ENCODE results near the gene SHISA6.

The SHISA6 gene

DNA sequence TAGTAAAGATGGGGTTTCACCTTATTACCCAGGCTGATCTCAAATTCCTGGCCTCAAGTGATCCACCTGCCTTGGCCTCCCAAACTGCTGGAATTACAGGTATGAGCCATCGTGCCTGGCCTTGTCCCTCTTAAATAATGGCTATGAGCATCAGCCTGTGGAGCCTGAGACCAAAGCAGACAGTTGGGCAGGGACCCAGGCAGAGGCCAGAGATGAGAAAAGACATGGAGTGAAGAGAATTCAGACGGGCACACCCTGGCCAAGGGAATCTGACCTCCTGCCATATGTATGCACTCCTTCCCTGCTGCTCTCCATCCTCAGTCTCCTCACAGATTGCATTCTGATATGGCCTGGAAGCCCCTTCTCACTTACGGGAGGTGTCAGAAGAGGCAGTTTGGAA is 258.9 kb downstream of the SHISA6 start:
- no peak for TF ChIP-seq REST (IDR thresholded peaks at IDR 0.05; ENCODE audit: insufficient read depth in 1 of 2, low read depth in 2 of 2, low read length in 2 of 2)
- TF ChIP-seq FOXP2 (optimal IDR thresholded peaks at IDR 0.05; ENCODE audit: borderline replicate concordance, extremely low read depth, extremely low read length, insufficient read depth) = no peak

- TF ChIP-seq SIN3A (IDR thresholded peaks at IDR 0.05; ENCODE audit: borderline replicate concordance, insufficient read depth, low read length) (no peak), TAF1 (IDR thresholded peaks at IDR 0.05; ENCODE audit: borderline replicate concordance, insufficient read depth, low read length) (no peak), REST (IDR thresholded peaks at IDR 0.05; ENCODE audit: insufficient read depth in 1 of 2, low read depth in 2 of 2, low read length in 2 of 2) (no peak)
These were observed 262.5 kb downstream of the SHISA6 start for GRCh38 chr17:11503308-11504035.

- TF ChIP-seq TAF1 (IDR thresholded peaks at IDR 0.05; ENCODE audit: borderline replicate concordance, insufficient read depth, low read length) = no peak
- peak; percentile 75 to 94 for TF ChIP-seq REST (IDR thresholded peaks at IDR 0.05; ENCODE audit: insufficient read depth in 1 of 2, low read depth in 2 of 2, low read length in 2 of 2)
- TF ChIP-seq FOXP2 (optimal IDR thresholded peaks at IDR 0.05; ENCODE audit: borderline replicate concordance, extremely low read depth, extremely low read length, insufficient read depth) = no peak
- no peak for TF ChIP-seq POLR2AphosphoS5 (IDR thresholded peaks at IDR 0.05; ENCODE audit: low read depth, low read length)
These were observed 265.6 kb downstream of the SHISA6 start for GRCh38 chr17:11506635-11507034.

- no peak for TF ChIP-seq TAF1 (IDR thresholded peaks at IDR 0.05; ENCODE audit: borderline replicate concordance, insufficient read depth, low read length)
- no peak for TF ChIP-seq POLR2AphosphoS5 (IDR thresholded peaks at IDR 0.05; ENCODE audit: low read depth, low read length)
- no peak for TF ChIP-seq SIN3A (IDR thresholded peaks at IDR 0.05; ENCODE audit: borderline replicate concordance, insufficient read depth, low read length)
These were observed 270.7 kb downstream of the SHISA6 start for GRCh38 chr17:11511696-11512095.

- TF ChIP-seq REST (IDR thresholded peaks at IDR 0.05; ENCODE audit: insufficient read depth in 1 of 2, low read depth in 2 of 2, low read length in 2 of 2) (no peak), POLR2AphosphoS5 (IDR thresholded peaks at IDR 0.05; ENCODE audit: low read depth, low read length) (no peak), SIN3A (IDR thresholded peaks at IDR 0.05; ENCODE audit: borderline replicate concordance, insufficient read depth, low read length) (no peak), FOXP2 (optimal IDR thresholded peaks at IDR 0.05; ENCODE audit: borderline replicate concordance, extremely low read depth, extremely low read length, insufficient read depth) (no peak), TAF1 (IDR thresholded peaks at IDR 0.05; ENCODE audit: borderline replicate concordance, insufficient read depth, low read length) (no peak)
These were observed 273.6 kb downstream of the SHISA6 start for GRCh38 chr17:11514565-11514964.

Data from PFSK-1 (cell line).